HepG2 (cell line): ENCODE data around the gene RMI2. TPM values are rescaled to one million over a fixed set of nuclear protein-coding genes. Genes with fewer than 3 reads are reported as not detected.

Experiments
- ATAC-seq: fragments of 200-7000 bp; cut with Tn5 transposase; 3 replicates; pipeline ENCODE4 v1.9.1; 2020; ENCODE audit warnings: mild to moderate bottlenecking, moderate library complexity
- BruUV-seq: library from RNA; stranded (reverse); fragments of 400-500 nt; replicated peaks from 2 replicates; lab custom pipeline; 2021; lab: Mats Ljungman, UMichigan
- CTCF ChIA-PET: fragments of 300-600 bp; formaldehyde crosslinking; extraction: SDS; loops from one replicate; lab custom pipeline; 2021; ENCODE audit warnings: low total read pairs, inconsistent platforms, low intra/inter-chr PET ratio; lab: Yijun Ruan, JAX
- POLR2A ChIA-PET: fragments of 350-600 bp; sonication (Branson Sonifier 250); formaldehyde crosslinking; loops from one replicate; lab custom pipeline; 2020; ENCODE audit warnings: antibody characterized with exemption, inconsistent platforms; lab: Yijun Ruan, JAX
- DNase-seq: peaks from one replicate; pipeline ENCODE4 v3.0.0-alpha.2; 2015; ENCODE audit warnings: low spot score
- FAIRE-seq: peaks from 3 replicates; lab custom pipeline; 2011; peaks lifted over from hg19 to GRCh38; lab: Jason Lieb, UNC
- H2AFZ ChIP-seq: one replicate; pipeline ENCODE4 v1.6.1; 2011; ENCODE audit warnings: low read length, inconsistent platforms
- H3K27ac ChIP-seq: fragments of 300-600 bp; 3 replicates; pipeline ENCODE4 v1.8.0; 2011; ENCODE audit warnings: mixed run types, mild to moderate bottlenecking, mixed read lengths, low read length, inconsistent platforms; ENCODE audit not compliant: insufficient read depth; ENCODE audit errors: extremely low read length
- H3K27me3 ChIP-seq, 2 experiments: fragments of 200-600 bp in 1 of 2; 2 replicates in 1 of 2; 3 replicates in 1 of 2; pipeline versions ENCODE4 v1.6.0 to v1.8.0; 2011; ENCODE audit warnings: low read length in 2 of 2, mild to moderate bottlenecking in 2 of 2, moderate library complexity in 2 of 2, inconsistent platforms in 1 of 2; ENCODE audit not compliant: insufficient read depth in 2 of 2, control insufficient read depth in 1 of 2
- H3K36me3 ChIP-seq, 2 experiments: fragments of 200-600 bp in 1 of 2; replicated peaks in 1 of 2; 2 replicates in 1 of 2; 3 replicates in 1 of 2; pipeline versions ENCODE4 v1.5.1 to v1.8.0; 2011; ENCODE audit warnings: low read length in 2 of 2, inconsistent platforms in 1 of 2; ENCODE audit not compliant: insufficient read depth in 2 of 2, control insufficient read depth in 1 of 2
- H3K4me1 ChIP-seq: 2 replicates; pipeline ENCODE4 v1.5.1; 2012; ENCODE audit warnings: low read length, inconsistent platforms; ENCODE audit not compliant: insufficient read depth
- H3K4me2 ChIP-seq: 2 replicates; pipeline ENCODE4 v1.6.0; 2011; ENCODE audit warnings: low read depth, low read length, inconsistent platforms
- H3K4me3 ChIP-seq, 3 experiments: fragments of 200-600 bp in 1 of 3; sonication (generic), shearing (Covaris generic) in 1 of 3; replicated peaks in 1 of 3; 2 replicates each; pipeline ENCODE4 v1.5.1; 2011 to 2016; ENCODE audit warnings: low read length in 3 of 3, inconsistent platforms in 2 of 3, low read depth in 2 of 3, mild to moderate bottlenecking in 2 of 3, control low read depth in 1 of 3, mixed read lengths in 1 of 3; ENCODE audit not compliant: insufficient read depth in 1 of 3
- H3K79me2 ChIP-seq: one replicate; pipeline ENCODE4 v1.6.1; 2011; ENCODE audit warnings: low read length, inconsistent platforms; ENCODE audit not compliant: insufficient read depth
- H3K9ac ChIP-seq: 2 replicates; pipeline ENCODE4 v1.6.0; 2011; ENCODE audit warnings: mild to moderate bottlenecking, low read depth, low read length, inconsistent platforms; ENCODE audit not compliant: insufficient read depth
- H3K9me3 ChIP-seq: 2 replicates; pipeline ENCODE4 v1.5.1; 2012; ENCODE audit warnings: mild to moderate bottlenecking, low read length
- H4K20me1 ChIP-seq: 2 replicates; pipeline ENCODE4 v1.6.0; 2011; ENCODE audit warnings: inconsistent platforms, mild to moderate bottlenecking, low read length, moderate library complexity; ENCODE audit not compliant: insufficient read depth
- CHD2 ChIP-seq: IDR thresholded peaks from 2 replicates; pipeline ENCODE4 v1.6.1; 2011; ENCODE audit warnings: low read depth, low read length, improper control_type of control experiment
- HES4 ChIP-seq: sonication (generic); formaldehyde crosslinking; IDR thresholded peaks from 2 replicates; pipeline ENCODE4 v1.9.0; 2021; ENCODE audit warnings: mild to moderate bottlenecking, missing genetic modification reagents, borderline replicate concordance
- MIER2 ChIP-seq: IDR thresholded peaks from 2 replicates; pipeline ENCODE4 v1.6.1; 2016; ENCODE audit warnings: missing biosample characterization, missing genetic modification reagents
- TSC22D2 ChIP-seq: sonication (generic); formaldehyde crosslinking; IDR thresholded peaks from 2 replicates; pipeline ENCODE4 v1.5.1; 2020; ENCODE audit warnings: missing genetic modification reagents, mild to moderate bottlenecking, borderline replicate concordance
- UBTF ChIP-seq: sonication (generic); formaldehyde crosslinking; IDR thresholded peaks from 2 replicates; pipeline ENCODE4 v1.4.0; 2020; ENCODE audit warnings: mild to moderate bottlenecking, missing genetic modification reagents
- ZNF225 ChIP-seq: sonication (generic); formaldehyde crosslinking; IDR thresholded peaks from 2 replicates; pipeline ENCODE4 v1.4.0; 2020; ENCODE audit warnings: mild to moderate bottlenecking, missing genetic modification reagents
- ZNF296 ChIP-seq: sonication (generic); formaldehyde crosslinking; conservative IDR thresholded peaks from 2 replicates; pipeline ENCODE4 v1.5.0; 2020; ENCODE audit warnings: mild to moderate bottlenecking, missing genetic modification reagents
- ZNF547 ChIP-seq: sonication (generic); formaldehyde crosslinking; IDR thresholded peaks from 2 replicates; pipeline ENCODE4 v1.5.1; 2020; ENCODE audit warnings: mild to moderate bottlenecking, missing genetic modification reagents
- ZNF768 ChIP-seq: sonication (generic); formaldehyde crosslinking; IDR thresholded peaks from 2 replicates; pipeline ENCODE4 v1.4.0; 2020; ENCODE audit warnings: missing genetic modification reagents
- WGBS: methylation state at CpG from one replicate; pipeline ENCODE4 v1.1.6; 2017; ENCODE audit warnings: low lambda C conversion rate; 5-methylcytosine and 5-hydroxymethylcytosine counted together
- in situ Hi-C: cut with HindIII; loops from 2 replicates; pipeline ENCODE4 v1.10.0; 2017; ENCODE audit warnings: low pct_unique_long_range_greater_than_20kb; ENCODE audit not compliant: extremely low pct_ligation_motif_present
- intact Hi-C: fragments of 100-400 bp; cut with micrococcal nuclease; formaldehyde crosslinking; loops from one replicate; pipeline ENCODE4 v1.10.0; 2022; ENCODE audit not compliant: unreplicated experiment
- polyA plus RNA-seq, 8 experiments: library from polyadenylated mRNA; depleted of rRNA in 3 of 8; stranded (reverse) in 7 of 8; unstranded in 1 of 8; fragments of >200 nt; fragmentation: Illumina TruSeq in 4 of 8; extraction: Trizol in 4 of 8; gene quantifications; 2 replicates each; pipeline versions ENCODE4 v1.2.1 to v1.2.3, GENCODE V29; 2011 to 2016; ENCODE audit warnings: low read depth in 4 of 8, missing spikeins in 1 of 8, mixed read lengths in 1 of 8; ENCODE audit not compliant: insufficient read depth in 1 of 8
- total RNA-seq, 5 experiments: library from RNA; depleted of rRNA; stranded (reverse); fragments of >200 nt; fragmentation: Illumina TruSeq; extraction: Trizol; gene quantifications; 2 replicates each; pipeline ENCODE4 v1.2.3, GENCODE V29; 2016; ENCODE audit warnings: low read depth in 1 of 5

Gene RMI2
- total and polyA plus RNA-seq, 2 of the 13 experiments (the other 11 are each of a cell fraction or from before 2014, with no cell fraction given) = 24.5 to 55.7 TPM

- no peaks in the 10 kb centered on the region for H3K9me3 ChIP-seq
- TF ChIP-seq ZNF225 (CRISPR knock-in tag) (peak; percentile 62; the same call in 1 of the 2 replicates), ZNF768 (CRISPR knock-in tag) (peak; percentile 9; the same call in 1 of the 2 replicates), HES4 (CRISPR knock-in tag) (0 out of 2 replicates have a peak, but pooled peaks have one; percentile 16), TSC22D2 (no peak), CHD2 (no peak), UBTF (CRISPR knock-in tag) (0 out of 2 replicates have a peak, but pooled peaks have one; percentile 15), MIER2 (CRISPR knock-in tag) (no peak), ZNF547 (CRISPR knock-in tag) (0 out of 2 replicates have a peak, but pooled peaks have one; percentile 36), ZNF296 (CRISPR knock-in tag) (0 out of 2 replicates have a peak, but pooled peaks have one; percentile 51)
- no peaks in the 10 kb centered on the region for H4K20me1 ChIP-seq
- no peak overlapping the region for H3K27ac ChIP-seq
- ChIA-PET CTCF (no interaction called here), POLR2A (interaction anchor here (1.0 to 1.5 kb wide), 3 partner anchors 20 to 351 kb away, joined by 3 to 6 read pairs (median 3); partner anchors contain the start of gene TXNDC11)
- FAIRE-seq = no peak
- no TSS peak for BruUV-seq
- peak overlapping the region in 1 of 3 experiments; percentile 20; a peak in 1 of 6 replicates for H3K4me3 ChIP-seq
- no peak overlapping the region for H3K4me2 ChIP-seq
- peaks cover 43 to 78% of the 10 kb centered on the region in 2 experiments for H3K27me3 ChIP-seq
- intact Hi-C loops = no loop called here
- in situ Hi-C loops = loop anchor here (10.0 kb wide), 1 partner anchor 323 kb away; no protein-coding TSS in a partner anchor
- no peak overlapping the region for H2AFZ ChIP-seq
- no peaks in the 10 kb centered on the region for H3K36me3 ChIP-seq
- H3K4me1 ChIP-seq = peaks cover 46% of the 10 kb centered on the region
- DNase-seq = no peak
- ATAC-seq = no peak
- H3K79me2 ChIP-seq = no peaks in the 10 kb centered on the region
- no peak overlapping the region for H3K9ac ChIP-seq
- WGBS = 29% methylated on average over 11 of the region's 12 CpGs
Measured at GRCh38 chr16:11391576-11391975, 46.3 kb downstream of the RMI2 start.
